Astrocyte of the spinal cord (primary cell): ENCODE results near the gene PIEZO2.

Source experiments
- DNase-seq: peaks from one replicate; pipeline ENCODE4 v3.0.0; 2011; ENCODE audit warnings: low read depth, low spot score
- H3K4me3 ChIP-seq: 2 replicates; pipeline ENCODE4 v1.5.1; 2011; ENCODE audit warnings: low read depth, mild to moderate bottlenecking, low read length, moderate library complexity
- CTCF ChIP-seq: IDR thresholded peaks from 2 replicates; pipeline ENCODE4 v1.5.1; 2012; ENCODE audit warnings: low read depth, mild to moderate bottlenecking, low read length, inconsistent platforms
- in situ Hi-C: cut with HindIII; loops from 2 replicates; pipeline ENCODE4 v1.10.0; 2017; ENCODE audit warnings: low sequenced_read_pairs

PIEZO2 gene

GRCh38 chr18:11033503-11033902, 115.9 kb downstream of the PIEZO2 start:
- no peak for DNase-seq
- H3K4me3 ChIP-seq = no peak overlapping the region
- no peak for TF ChIP-seq CTCF
- in situ Hi-C loops = no loop called here

DNA sequence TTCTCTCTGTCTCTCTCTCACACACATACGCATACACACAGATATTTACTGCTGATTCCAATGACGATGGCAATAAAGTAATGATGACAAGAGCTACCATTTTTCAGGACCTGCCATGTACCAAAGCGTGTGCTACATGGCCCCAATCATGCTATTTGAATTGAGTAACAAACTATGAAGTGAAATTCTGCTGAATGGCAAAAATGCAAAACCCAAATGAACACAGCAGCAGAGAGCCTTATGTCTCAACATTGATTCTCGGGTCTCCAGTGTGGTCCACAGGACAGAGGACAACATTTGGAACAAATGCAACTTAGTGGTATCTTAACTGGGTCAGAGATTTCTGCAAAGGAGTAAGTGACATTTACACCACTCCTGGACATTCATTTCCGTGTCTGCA, 117.4 kb downstream of the PIEZO2 start:
- TF ChIP-seq CTCF = no peak
- no peak for DNase-seq
- in situ Hi-C loops = no loop called here
- H3K4me3 ChIP-seq = no peak overlapping the region

DNA sequence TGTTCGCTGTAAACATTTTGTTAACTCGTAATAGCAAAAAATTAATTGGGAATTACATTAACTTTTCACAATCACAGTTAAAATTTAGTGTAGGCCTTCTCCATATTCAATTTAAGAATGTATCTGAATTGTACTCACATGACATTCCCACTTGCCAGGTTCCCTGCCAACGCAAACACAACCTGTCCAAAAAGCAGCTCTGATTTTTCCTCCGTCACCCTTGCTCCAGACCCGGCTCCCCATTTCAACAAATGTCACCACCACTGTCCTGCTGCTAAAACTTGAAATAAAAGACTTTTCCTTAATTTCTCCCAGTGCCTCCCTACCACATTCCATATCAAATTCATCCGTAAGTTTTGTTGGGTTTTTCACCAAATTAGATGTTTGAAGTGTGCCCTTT, 120.3 kb downstream of the PIEZO2 start:
- no peak overlapping the region for H3K4me3 ChIP-seq
- in situ Hi-C loops = no loop called here
- no peak for DNase-seq
- TF ChIP-seq CTCF = no peak

DNA sequence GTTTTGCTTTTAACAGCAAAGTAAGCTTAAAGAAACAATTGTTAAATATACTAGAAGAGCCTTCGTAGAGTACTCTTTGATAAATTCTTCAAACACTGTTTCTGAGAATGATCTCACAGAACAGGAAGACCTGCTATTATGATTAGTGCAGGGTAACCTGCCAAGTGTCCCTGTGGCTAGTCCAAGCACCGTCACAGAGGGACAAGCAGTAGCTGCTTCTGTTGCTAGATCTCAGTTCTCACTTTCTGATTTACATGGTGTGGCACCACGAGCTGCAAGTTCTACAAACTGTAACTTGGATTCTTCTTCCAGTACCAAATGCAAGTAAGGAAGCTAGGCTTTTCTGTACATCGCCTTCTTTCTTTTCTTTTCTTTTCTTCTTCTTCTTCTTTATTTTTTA, 121.5 kb downstream of the PIEZO2 start:
- no peak overlapping the region for H3K4me3 ChIP-seq
- no peak for DNase-seq
- no peak for TF ChIP-seq CTCF
- in situ Hi-C loops = no loop called here

- TF ChIP-seq CTCF = no peak
- H3K4me3 ChIP-seq = no peak overlapping the region
- in situ Hi-C loops = no loop called here
- DNase-seq = no peak
Measured at GRCh38 chr18:11025671-11026070, 123.7 kb downstream of the PIEZO2 start.

DNA sequence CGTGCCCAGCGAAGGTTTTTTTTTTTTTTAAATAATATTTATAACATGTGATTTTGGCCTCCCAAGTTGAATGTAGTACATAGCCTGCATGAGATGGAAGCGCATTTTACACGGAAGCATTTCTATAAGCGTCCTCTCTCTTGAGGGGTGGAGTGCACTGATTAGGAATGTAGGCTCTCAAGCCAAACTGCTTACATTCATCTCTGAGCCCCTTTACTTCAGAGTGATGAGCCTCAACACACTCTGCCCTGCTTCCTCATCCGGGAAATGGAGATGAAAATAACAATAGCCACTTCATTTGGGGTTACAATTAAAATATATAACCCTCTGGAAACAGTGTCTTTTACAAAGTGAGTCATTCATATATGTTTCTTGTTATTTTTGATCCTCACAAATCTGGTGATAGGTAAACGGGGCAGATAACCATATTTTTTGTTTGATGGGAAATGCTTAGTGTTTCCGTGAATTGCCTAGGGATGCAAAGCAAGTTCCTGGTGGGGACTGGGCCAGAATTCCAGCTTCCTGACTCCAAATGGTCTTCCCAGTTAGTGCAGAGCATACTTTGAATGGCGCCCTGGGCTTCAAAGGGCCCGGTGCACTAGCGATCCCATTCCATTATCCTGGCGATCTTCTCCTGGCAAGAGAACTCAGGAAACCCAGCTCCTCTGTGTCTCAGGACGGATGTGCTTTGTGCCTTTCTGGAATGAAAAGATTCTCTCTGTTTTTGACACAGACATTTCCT, 124.3 kb downstream of the PIEZO2 start:
- H3K4me3 ChIP-seq = no peak overlapping the region
- no peak for TF ChIP-seq CTCF
- DNase-seq = no peak
- in situ Hi-C loops = no loop called here

DNA sequence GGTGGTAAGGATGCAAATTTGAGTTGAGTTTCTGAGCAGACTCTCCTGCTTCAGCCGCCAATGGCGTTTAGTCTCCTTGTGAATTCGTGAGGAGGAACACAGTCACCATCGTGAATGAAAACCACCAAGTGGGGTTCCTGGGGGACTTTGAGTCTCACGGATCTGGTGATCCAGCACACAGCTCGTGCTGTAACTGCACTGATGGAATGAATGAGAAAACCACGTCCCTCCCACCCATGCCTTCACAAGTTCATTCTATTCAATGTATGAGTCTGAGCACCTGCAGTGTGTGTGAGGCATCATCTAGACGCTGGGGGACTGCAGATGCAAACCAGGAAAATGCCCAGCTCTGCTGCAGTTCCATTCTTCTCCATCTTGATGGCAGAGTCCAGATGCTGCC, 127.9 kb downstream of the PIEZO2 start:
- H3K4me3 ChIP-seq = no peak overlapping the region
- no peak for DNase-seq
- in situ Hi-C loops = no loop called here
- TF ChIP-seq CTCF = no peak
